ENCODE data around the gene ROCK2.

DNA sequence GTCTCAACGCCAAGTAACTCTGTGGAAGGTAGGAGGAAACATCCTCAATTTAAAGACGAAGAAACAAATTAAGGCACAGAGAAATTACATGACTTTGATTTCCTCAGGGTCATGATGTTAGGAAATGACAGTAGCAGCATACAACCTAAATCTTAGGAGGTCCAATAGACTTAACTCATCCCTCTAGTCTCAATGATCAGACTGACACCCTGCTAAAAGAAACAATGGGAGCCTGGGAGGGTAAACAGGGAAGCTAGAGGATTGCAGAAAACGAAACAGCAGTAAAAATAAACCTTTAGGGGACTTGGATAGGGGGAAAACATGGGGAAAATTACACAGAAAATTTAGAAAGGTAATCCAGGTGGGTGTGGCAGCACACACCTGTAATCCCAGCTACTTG lies 56.0 kb downstream of the ROCK2 start:
- TF ChIP-seq, protein P1, sequence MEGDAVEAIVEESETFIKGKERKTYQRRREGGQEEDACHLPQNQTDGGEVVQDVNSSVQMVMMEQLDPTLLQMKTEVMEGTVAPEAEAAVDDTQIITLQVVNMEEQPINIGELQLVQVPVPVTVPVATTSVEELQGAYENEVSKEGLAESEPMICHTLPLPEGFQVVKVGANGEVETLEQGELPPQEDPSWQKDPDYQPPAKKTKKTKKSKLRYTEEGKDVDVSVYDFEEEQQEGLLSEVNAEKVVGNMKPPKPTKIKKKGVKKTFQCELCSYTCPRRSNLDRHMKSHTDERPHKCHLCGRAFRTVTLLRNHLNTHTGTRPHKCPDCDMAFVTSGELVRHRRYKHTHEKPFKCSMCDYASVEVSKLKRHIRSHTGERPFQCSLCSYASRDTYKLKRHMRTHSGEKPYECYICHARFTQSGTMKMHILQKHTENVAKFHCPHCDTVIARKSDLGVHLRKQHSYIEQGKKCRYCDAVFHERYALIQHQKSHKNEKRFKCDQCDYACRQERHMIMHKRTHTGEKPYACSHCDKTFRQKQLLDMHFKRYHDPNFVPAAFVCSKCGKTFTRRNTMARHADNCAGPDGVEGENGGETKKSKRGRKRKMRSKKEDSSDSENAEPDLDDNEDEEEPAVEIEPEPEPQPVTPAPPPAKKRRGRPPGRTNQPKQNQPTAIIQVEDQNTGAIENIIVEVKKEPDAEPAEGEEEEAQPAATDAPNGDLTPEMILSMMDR (IDR thresholded peaks at IDR 0.05), result no peak
- no peak for TF ChIP-seq POLR2A (IDR thresholded peaks at IDR 0.05)
